Fibroblast of villous mesenchyme (primary cell): ENCODE data around the gene YES1. TPM values are rescaled to one million over a fixed set of nuclear protein-coding genes. Genes with fewer than 3 reads are reported as not detected.

ENCODE experiments used
- DNase-seq: peaks from one replicate; pipeline ENCODE4 v3.0.0-alpha.2; 2010; ENCODE audit warnings: low read depth
- H3K4me3 ChIP-seq: 2 replicates; pipeline ENCODE4 v1.5.1; 2011; ENCODE audit warnings: low read depth, mild to moderate bottlenecking, low read length
- total RNA-seq: library from RNA; depleted of rRNA; stranded (reverse); fragments of >200 nt; gene quantifications from 2 replicates; pipeline ENCODE4 v1.2.3, GENCODE V29; 2012
- TF ChIP-seq, protein P1 (sequence below): IDR thresholded peaks from 2 replicates; pipeline ENCODE4 v1.5.1; 2012; ENCODE audit warnings: low read depth, mild to moderate bottlenecking, low read length; ENCODE audit not compliant: insufficient read depth

YES1 gene
- total RNA-seq, 1 donor = 87.7 TPM

DNA sequence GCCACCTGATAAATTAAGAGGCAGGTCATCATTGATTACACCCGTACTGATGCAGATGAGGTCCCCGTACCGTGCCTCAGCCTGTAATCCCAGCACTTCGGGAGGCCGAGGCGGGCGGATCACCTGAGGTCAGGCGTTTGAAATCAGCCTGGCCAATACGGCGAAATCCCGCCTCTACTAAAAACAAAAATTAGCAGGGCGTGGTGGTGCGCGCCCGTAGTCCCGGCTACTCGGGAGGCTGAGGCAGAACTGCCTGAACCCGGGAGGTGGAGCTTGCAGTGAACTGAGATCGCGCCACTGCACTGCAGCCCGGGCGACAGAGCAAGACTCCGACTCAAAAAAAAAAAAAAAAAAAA is 98.9 kb downstream of the YES1 start:
- peak overlapping the region; percentile 55 for H3K4me3 ChIP-seq
- TF ChIP-seq, protein P1, sequence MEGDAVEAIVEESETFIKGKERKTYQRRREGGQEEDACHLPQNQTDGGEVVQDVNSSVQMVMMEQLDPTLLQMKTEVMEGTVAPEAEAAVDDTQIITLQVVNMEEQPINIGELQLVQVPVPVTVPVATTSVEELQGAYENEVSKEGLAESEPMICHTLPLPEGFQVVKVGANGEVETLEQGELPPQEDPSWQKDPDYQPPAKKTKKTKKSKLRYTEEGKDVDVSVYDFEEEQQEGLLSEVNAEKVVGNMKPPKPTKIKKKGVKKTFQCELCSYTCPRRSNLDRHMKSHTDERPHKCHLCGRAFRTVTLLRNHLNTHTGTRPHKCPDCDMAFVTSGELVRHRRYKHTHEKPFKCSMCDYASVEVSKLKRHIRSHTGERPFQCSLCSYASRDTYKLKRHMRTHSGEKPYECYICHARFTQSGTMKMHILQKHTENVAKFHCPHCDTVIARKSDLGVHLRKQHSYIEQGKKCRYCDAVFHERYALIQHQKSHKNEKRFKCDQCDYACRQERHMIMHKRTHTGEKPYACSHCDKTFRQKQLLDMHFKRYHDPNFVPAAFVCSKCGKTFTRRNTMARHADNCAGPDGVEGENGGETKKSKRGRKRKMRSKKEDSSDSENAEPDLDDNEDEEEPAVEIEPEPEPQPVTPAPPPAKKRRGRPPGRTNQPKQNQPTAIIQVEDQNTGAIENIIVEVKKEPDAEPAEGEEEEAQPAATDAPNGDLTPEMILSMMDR = no peak
- DNase-seq = no peak

DNA sequence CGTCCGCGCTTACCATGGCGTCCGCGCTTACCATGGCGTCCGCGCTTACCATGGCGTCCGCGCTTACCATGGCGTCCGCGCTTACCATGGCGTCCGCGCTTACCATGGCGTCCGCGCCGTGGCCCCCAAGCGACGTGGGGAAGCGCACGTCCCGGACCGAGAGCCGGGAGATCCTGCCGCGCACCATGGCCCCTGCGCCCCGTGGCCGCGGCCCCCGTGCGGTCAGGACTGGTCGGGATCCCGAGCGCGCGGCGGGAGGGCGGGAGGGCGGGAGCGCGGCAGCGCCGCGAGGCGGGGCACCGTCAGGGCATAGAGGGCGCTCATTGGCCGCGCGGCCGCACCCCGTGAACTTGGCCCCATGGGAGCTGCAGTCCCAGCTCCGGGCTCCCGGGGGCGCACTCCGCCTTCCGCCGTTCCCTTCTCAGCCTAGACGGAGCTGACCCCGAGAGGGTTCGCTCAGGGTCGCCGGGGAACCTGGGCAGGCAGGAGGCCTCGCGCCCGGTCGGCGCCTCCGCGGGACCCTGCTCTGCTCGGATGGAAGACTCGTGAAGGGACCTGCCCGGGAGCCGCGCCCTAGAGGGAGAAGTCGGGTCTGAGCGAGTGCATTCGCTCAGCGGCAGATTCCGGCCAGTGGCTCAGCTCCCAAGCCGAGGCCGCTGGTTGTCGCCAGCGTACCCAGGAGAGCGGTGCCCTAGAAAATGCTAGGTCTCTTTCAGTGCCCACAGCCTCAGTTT is 99.5 kb downstream of the YES1 start, which contains the start of gene ENOSF1:
TSS of gene ENOSF1 (minus strand) at position 230 of the 734 bp plus-strand sequence. CDS start at position 187, 43 bp downstream.
- H3K4me3 ChIP-seq = peak within 1 kb of the TSS; percentile 87
- TF ChIP-seq, protein P1 = peak; percentile 74
- peak; percentile 89 for DNase-seq

- H3K4me3 ChIP-seq = peak overlapping the region; percentile 87
- TF ChIP-seq, protein P1 = no peak
- DNase-seq = peak; percentile 98
Observed at GRCh38 chr18:711657-712400, 100.2 kb downstream of the YES1 start.

- H3K4me3 ChIP-seq = peak overlapping the region; percentile 87
- DNase-seq = no peak
- TF ChIP-seq, protein P1 = no peak
Observed at GRCh38 chr18:711310-711656, 100.8 kb downstream of the YES1 start.

DNA sequence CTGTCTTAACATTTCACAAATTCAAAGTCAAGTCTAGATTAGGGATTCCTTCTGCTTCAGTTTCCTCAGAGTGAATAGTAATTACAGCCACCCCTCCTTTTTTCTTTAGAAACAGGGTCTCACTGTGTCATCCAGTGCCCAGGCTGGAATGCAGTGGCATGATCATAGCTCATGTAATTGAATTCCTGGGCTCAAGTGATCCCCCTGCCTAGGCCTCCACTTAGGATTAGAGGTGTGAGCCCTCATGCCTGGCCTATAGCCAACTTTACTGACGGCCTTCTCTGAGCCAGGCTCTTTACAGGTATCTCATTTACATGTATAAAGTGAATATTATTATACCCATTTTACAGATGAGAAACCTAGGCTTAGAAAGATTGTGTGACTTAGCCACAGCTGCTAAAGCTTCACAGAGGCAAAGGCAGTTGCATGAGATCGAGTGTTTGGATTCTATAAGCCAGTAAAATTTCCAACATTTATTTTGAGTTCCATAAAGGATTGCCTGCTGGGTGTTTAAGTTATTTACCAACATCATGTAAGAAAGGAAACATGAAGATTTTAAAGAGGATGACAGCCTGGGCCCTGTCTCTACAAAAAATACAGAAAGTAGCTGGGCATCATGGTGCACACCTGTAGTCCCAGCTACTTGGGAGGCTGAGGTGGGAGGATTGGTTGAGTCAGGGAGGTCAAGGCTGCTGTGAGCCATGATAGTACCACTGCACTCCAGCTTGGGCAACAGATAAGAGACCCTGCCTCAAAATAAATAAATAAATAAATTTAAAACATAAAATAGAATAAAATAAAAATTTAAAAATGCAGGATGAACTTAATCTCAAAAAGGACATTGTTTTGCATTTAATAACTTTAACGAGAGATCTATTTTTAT is 101.4 kb downstream of the YES1 start:
- TF ChIP-seq, protein P1 = no peak
- no peak for DNase-seq
- H3K4me3 ChIP-seq = peak overlapping the region; percentile 87

DNA sequence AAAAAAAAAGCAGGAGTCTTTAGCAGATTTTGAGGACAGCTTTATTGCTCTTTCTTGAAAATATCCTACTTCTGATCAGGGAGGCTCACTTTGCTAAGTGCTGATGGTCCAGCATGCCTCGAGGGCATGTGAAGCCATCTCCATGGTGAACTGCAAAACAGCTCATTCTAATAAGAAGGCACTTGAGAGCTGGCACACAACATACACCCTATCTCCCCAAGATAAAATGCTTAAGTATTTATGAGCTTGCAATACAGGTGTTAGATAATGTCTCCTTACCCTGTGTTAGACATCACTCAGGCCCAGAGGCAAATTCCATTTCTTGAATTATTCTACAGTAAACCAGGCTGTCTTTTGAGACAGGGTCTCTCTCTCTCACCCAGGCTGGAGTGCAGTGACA is 102.3 kb downstream of the YES1 start:
- peak; percentile 13 for DNase-seq
- TF ChIP-seq, protein P1 = no peak
- H3K4me3 ChIP-seq = no peak overlapping the region
